ENCODE data around the gene HNRNPUL2.
A peak's percentile ranks its signal among the peaks of the same experiment; 100 is the strongest.

HNRNPUL2 gene

DNA sequence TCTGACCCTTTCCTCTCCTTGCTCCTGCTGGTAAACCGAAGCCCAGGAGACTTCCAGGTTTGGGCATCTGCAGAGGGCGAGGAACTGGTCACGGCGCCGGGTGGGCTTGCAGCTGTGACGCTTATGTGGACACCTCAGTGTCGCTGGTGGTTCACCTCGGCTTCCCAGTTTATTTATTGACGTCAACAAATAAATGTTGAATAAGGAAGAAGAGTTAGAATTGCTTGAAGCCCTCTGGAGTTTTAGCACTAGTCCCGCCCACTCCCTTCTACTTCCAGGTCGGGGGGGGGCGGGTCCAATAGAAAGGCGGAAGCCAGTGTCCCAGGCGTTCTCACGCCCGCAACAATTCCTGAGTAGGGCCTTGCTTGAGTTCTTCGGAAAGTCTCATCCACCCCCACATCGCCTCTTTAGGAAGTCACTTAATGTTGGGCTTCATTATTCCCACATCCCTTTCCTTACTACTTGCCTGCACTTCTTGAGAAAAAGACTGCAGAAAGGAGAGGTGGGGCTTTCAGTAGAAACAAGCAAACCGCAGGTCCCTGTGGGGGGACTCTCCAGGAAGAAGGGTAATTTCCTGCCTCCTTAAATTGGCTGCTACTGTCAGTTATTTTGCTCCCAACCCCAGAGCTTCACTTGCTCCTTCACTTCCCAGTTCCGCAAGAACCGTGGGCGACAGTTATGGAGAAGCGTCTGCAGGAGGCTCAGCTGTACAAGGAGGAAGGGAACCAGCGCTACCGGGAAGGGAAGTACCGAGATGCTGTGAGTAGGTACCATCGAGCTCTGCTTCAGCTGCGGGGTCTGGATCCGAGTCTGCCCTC is 1.1 kb upstream of the HNRNPUL2 start, which contains the start of gene TTC9C:
TSS of gene TTC9C (plus strand) at position 316 of the 818 bp plus-strand sequence. CDS start at position 679, 363 bp downstream.
- peaks cover 30% of the 10 kb centered on the region for H3K79me2 ChIP-seq (ENCODE audit: control insufficient read depth, insufficient read depth, low read length, poor library complexity)

DNA sequence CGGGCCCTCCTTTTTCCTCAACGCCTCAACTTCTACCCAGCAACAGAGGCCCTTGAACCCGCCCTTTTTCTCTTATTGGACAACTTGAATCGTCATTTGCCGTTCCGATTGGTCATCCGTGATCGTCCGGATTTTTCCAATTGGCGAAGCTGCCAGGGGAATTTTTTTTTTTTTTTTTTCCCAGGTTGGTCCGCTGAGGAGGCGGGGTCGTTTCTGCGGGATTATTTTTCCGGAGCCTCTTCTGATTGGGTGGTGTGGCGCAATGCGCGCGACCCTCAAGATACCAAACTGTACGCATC is 564 bp upstream of the HNRNPUL2 start:
- peak overlapping the region; percentile 93 for H3K14ac ChIP-seq (ENCODE audit: low read length)
- no peaks in the 10 kb centered on the region for H3K27me3 ChIP-seq (ENCODE audit: insufficient read depth, low read length)
- H3K4me3 ChIP-seq (ENCODE audit: low read depth, low read length): peak overlapping the region; percentile 84
- peak overlapping the region; percentile 87 for H2AFZ ChIP-seq (ENCODE audit: insufficient read depth, low read length, poor library complexity)
- DNase-seq: peak; percentile 95 to 99
- H3K18ac ChIP-seq (ENCODE audit: low read length): peak overlapping the region; percentile 94
- H3K4me2 ChIP-seq (ENCODE audit: low read length): peak overlapping the region; percentile 61
- H3K9ac ChIP-seq (ENCODE audit: low read length): peak overlapping the region; percentile 87
- no peak overlapping the region for H3K23ac ChIP-seq (ENCODE audit: low read length)
- peak overlapping the region; percentile 91 for H2BK120ac ChIP-seq (ENCODE audit: insufficient read depth, low read length, poor library complexity)
- H4K91ac ChIP-seq (ENCODE audit: low read depth, low read length): peak overlapping the region; percentile 98
- no CpG with 5 or more reads among the region's 20 CpGs for WGBS (ENCODE audit: extremely low coverage, insufficient coverage, insufficient read length)
- no peak overlapping the region for H2BK12ac ChIP-seq (ENCODE audit: low read length)
- H2AK5ac ChIP-seq (ENCODE audit: low read length): peak overlapping the region; percentile 69
- H3K79me2 ChIP-seq (ENCODE audit: control insufficient read depth, insufficient read depth, low read length, poor library complexity): peaks cover 30% of the 10 kb centered on the region
- peak overlapping the region; percentile 92 for H2BK5ac ChIP-seq (ENCODE audit: low read depth, low read length, poor library complexity)
- peak overlapping the region; percentile 99 for H3K27ac ChIP-seq (ENCODE audit: low read depth, low read length)
- H4K8ac ChIP-seq (ENCODE audit: low read depth, low read length): peak overlapping the region; percentile 99
- H3K4ac ChIP-seq (ENCODE audit: low read depth, low read length): peak overlapping the region; percentile 80
- peak overlapping the region; percentile 92 for H4K12ac ChIP-seq (ENCODE audit: low read depth, low read length)
- H3K4me1 ChIP-seq (ENCODE audit: control insufficient read depth in 1 of 2, insufficient read depth in 2 of 2, low read length in 2 of 2): peaks cover 2 to 4% of the 10 kb centered on the region in 2 experiments
- peaks cover 13 to 14% of the 10 kb centered on the region in 2 experiments for H3K36me3 ChIP-seq (ENCODE audit: control insufficient read depth in 1 of 2, insufficient read depth in 2 of 2, low read length in 2 of 2)
- no peaks in the 10 kb centered on the region for H3K9me3 ChIP-seq (ENCODE audit: insufficient read depth, low read depth, low read length)
- peaks cover 22% of the 10 kb centered on the region for H3K79me1 ChIP-seq (ENCODE audit: low read length)

More for the DNA sequence above, 1.1 kb upstream of the HNRNPUL2 start, which contains the start of gene TTC9C:
- Histone ChIP-seq H2AK5ac (ENCODE audit: low read length) (peak within 1 kb of the TSS; percentile 69), H3K27ac (ENCODE audit: low read depth, low read length) (peak within 1 kb of the TSS; percentile 99), H4K12ac (ENCODE audit: low read depth, low read length) (peak within 1 kb of the TSS; percentile 92), H2BK12ac (ENCODE audit: low read length) (peak within 1 kb of the TSS; percentile 16), H3K9me3 (ENCODE audit: insufficient read depth, low read depth, low read length) (no peaks in the 10 kb centered on the region), H3K36me3 (ENCODE audit: control insufficient read depth in 1 of 2, insufficient read depth in 2 of 2, low read length in 2 of 2) (peaks cover 8 to 10% of the 10 kb centered on the region in 2 experiments), H2AFZ (ENCODE audit: insufficient read depth, low read length, poor library complexity) (peak within 1 kb of the TSS; percentile 87), H3K4me3 (ENCODE audit: low read depth, low read length) (peak within 1 kb of the TSS; percentile 85), H3K18ac (ENCODE audit: low read length) (peak within 1 kb of the TSS; percentile 94), H2BK5ac (ENCODE audit: low read depth, low read length, poor library complexity) (peak within 1 kb of the TSS; percentile 92), H3K27me3 (ENCODE audit: insufficient read depth, low read length) (no peaks in the 10 kb centered on the region), H3K4ac (ENCODE audit: low read depth, low read length) (peak within 1 kb of the TSS; percentile 80), H2BK120ac (ENCODE audit: insufficient read depth, low read length, poor library complexity) (peak within 1 kb of the TSS; percentile 91), H3K23ac (ENCODE audit: low read length) (no peak within 1 kb of the TSS), H3K9ac (ENCODE audit: low read length) (peak within 1 kb of the TSS; percentile 87), H3K79me1 (ENCODE audit: low read length) (peaks cover 22% of the 10 kb centered on the region), H3K4me1 (ENCODE audit: control insufficient read depth in 1 of 2, insufficient read depth in 2 of 2, low read length in 2 of 2) (peaks cover 2 to 4% of the 10 kb centered on the region in 2 experiments), H4K91ac (ENCODE audit: low read depth, low read length) (peak within 1 kb of the TSS; percentile 98), H3K4me2 (ENCODE audit: low read length) (peak within 1 kb of the TSS; percentile 61), H3K14ac (ENCODE audit: low read length) (peak within 1 kb of the TSS; percentile 97), H4K8ac (ENCODE audit: low read depth, low read length) (peak within 1 kb of the TSS; percentile 99)
- DNase-seq: peak; percentile 85 to 86
- WGBS (ENCODE audit: extremely low coverage, insufficient coverage, insufficient read length): no CpG with 5 or more reads among the region's 29 CpGs

DNA sequence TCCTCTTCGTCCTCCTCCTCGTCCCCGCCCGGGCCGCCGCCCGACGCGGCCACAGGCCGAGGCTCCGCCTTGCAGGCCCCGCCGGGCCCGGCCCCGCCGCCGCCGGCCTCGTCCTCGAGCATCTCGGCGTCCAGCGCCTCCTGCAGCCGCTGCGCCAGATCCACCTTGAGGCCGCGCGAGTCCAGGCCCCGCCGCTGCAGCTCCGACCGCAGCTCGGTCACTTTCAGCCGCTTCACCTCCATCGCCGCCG is 417 bp downstream of the HNRNPUL2 start:
- Histone ChIP-seq H3K9me3 (ENCODE audit: insufficient read depth, low read depth, low read length) (no peaks in the 10 kb centered on the region), H3K4me3 (ENCODE audit: low read depth, low read length) (peak overlapping the region; percentile 85), H2BK5ac (ENCODE audit: low read depth, low read length, poor library complexity) (peak overlapping the region; percentile 94), H3K36me3 (ENCODE audit: control insufficient read depth in 1 of 2, insufficient read depth in 2 of 2, low read length in 2 of 2) (peaks cover 16 to 24% of the 10 kb centered on the region in 2 experiments), H2BK12ac (ENCODE audit: low read length) (no peak overlapping the region), H3K4ac (ENCODE audit: low read depth, low read length) (peak overlapping the region; percentile 97), H2BK120ac (ENCODE audit: insufficient read depth, low read length, poor library complexity) (peak overlapping the region; percentile 72), H3K18ac (ENCODE audit: low read length) (peak overlapping the region; percentile 95), H4K12ac (ENCODE audit: low read depth, low read length) (peak overlapping the region; percentile 92), H3K27ac (ENCODE audit: low read depth, low read length) (peak overlapping the region; percentile 99), H3K14ac (ENCODE audit: low read length) (peak overlapping the region; percentile 97), H2AFZ (ENCODE audit: insufficient read depth, low read length, poor library complexity) (peak overlapping the region; percentile 68), H3K23ac (ENCODE audit: low read length) (no peak overlapping the region), H3K27me3 (ENCODE audit: insufficient read depth, low read length) (no peaks in the 10 kb centered on the region), H4K91ac (ENCODE audit: low read depth, low read length) (peak overlapping the region; percentile 58), H4K8ac (ENCODE audit: low read depth, low read length) (peak overlapping the region; percentile 92), H3K4me1 (ENCODE audit: control insufficient read depth in 1 of 2, insufficient read depth in 2 of 2, low read length in 2 of 2) (peaks cover 2 to 4% of the 10 kb centered on the region in 2 experiments), H3K79me1 (ENCODE audit: low read length) (peaks cover 22% of the 10 kb centered on the region), H3K79me2 (ENCODE audit: control insufficient read depth, insufficient read depth, low read length, poor library complexity) (peaks cover 30% of the 10 kb centered on the region), H3K9ac (ENCODE audit: low read length) (peak overlapping the region; percentile 87), H2AK5ac (ENCODE audit: low read length) (peak overlapping the region; percentile 67), H3K4me2 (ENCODE audit: low read length) (peak overlapping the region; percentile 61)
- no peak for DNase-seq
- WGBS (ENCODE audit: extremely low coverage, insufficient coverage, insufficient read length): no CpG with 5 or more reads among the region's 37 CpGs

DNA sequence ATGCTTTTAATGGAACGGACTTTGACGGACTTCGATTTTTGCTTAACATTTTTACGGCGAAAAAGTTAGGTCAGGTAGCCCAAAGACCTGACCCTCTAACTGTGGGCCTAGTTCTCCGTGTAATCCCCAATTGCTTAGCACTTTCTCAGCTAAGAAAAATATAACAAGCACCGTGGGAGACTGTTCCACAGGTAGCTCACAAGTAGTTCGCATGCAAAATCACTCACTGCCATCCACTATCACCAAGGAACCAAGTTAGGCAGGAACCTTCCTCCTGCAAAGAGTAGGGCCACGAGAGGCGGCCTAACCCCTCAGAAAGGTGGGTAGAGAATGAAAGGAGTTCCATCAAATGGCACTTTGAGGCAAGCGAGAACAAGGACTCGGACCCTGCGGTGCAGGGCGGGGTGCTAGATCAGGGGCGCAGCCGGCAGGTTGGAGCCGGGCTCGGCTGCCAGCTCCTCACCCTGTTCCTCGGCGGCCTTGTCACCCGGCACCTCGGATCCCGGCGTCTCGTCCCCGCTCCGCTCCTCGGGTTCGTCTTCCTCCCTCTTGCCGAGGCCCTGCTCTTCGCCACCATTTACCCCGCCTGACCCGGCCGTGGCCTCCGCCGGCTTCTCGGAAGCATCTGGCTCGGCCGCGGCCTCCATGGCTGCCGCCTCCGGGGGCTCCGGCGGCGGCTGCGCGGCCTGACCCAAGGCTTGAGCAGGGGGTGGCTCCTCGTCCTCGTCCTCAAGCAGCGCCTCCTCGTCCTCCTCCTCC is 922 bp downstream of the HNRNPUL2 start:
- H2AFZ ChIP-seq (ENCODE audit: insufficient read depth, low read length, poor library complexity): peak overlapping the region; percentile 68
- H3K4me3 ChIP-seq (ENCODE audit: low read depth, low read length): peak overlapping the region; percentile 85

More for the DNA sequence above, 922 bp downstream of the HNRNPUL2 start:
- peak overlapping the region; percentile 58 for H4K91ac ChIP-seq (ENCODE audit: low read depth, low read length)
- H3K9ac ChIP-seq (ENCODE audit: low read length): peak overlapping the region; percentile 87
- H3K27ac ChIP-seq (ENCODE audit: low read depth, low read length): peak overlapping the region; percentile 99
- H3K36me3 ChIP-seq (ENCODE audit: control insufficient read depth in 1 of 2, insufficient read depth in 2 of 2, low read length in 2 of 2): peaks cover 14 to 26% of the 10 kb centered on the region in 2 experiments
- no CpG with 5 or more reads among the region's 51 CpGs for WGBS (ENCODE audit: extremely low coverage, insufficient coverage, insufficient read length)
- peak overlapping the region; percentile 97 for H3K4ac ChIP-seq (ENCODE audit: low read depth, low read length)
- H3K4me1 ChIP-seq (ENCODE audit: control insufficient read depth in 1 of 2, insufficient read depth in 2 of 2, low read length in 2 of 2): peaks cover 2 to 4% of the 10 kb centered on the region in 2 experiments
- no peak overlapping the region for H2BK12ac ChIP-seq (ENCODE audit: low read length)
- H3K23ac ChIP-seq (ENCODE audit: low read length): peak overlapping the region; percentile 2
- H3K79me2 ChIP-seq (ENCODE audit: control insufficient read depth, insufficient read depth, low read length, poor library complexity): peaks cover 30% of the 10 kb centered on the region
- no peaks in the 10 kb centered on the region for H3K27me3 ChIP-seq (ENCODE audit: insufficient read depth, low read length)
- H3K18ac ChIP-seq (ENCODE audit: low read length): peak overlapping the region; percentile 95
- H3K9me3 ChIP-seq (ENCODE audit: insufficient read depth, low read depth, low read length): no peaks in the 10 kb centered on the region
- peak overlapping the region; percentile 67 for H2AK5ac ChIP-seq (ENCODE audit: low read length)
- DNase-seq: no peak
- peak overlapping the region; percentile 92 for H4K12ac ChIP-seq (ENCODE audit: low read depth, low read length)
- peak overlapping the region; percentile 61 for H3K4me2 ChIP-seq (ENCODE audit: low read length)
- peaks cover 22% of the 10 kb centered on the region for H3K79me1 ChIP-seq (ENCODE audit: low read length)
- peak overlapping the region; percentile 72 for H2BK120ac ChIP-seq (ENCODE audit: insufficient read depth, low read length, poor library complexity)
- H3K14ac ChIP-seq (ENCODE audit: low read length): peak overlapping the region; percentile 97
- peak overlapping the region; percentile 94 for H2BK5ac ChIP-seq (ENCODE audit: low read depth, low read length, poor library complexity)
- peak overlapping the region; percentile 92 for H4K8ac ChIP-seq (ENCODE audit: low read depth, low read length)

All from trophoblast cell (in vitro differentiated cells and primary cell).